K562 (cell line): ENCODE results near the gene CFAP73. TPM values are rescaled to one million over a fixed set of nuclear protein-coding genes. Genes with fewer than 3 reads are reported as not detected.

Experiments
- ATAC-seq: fragments of 200-7000 bp; cut with Tn5 transposase; 3 replicates; pipeline ENCODE4 v1.9.1; 2020; ENCODE audit warnings: moderate library complexity
- BruUV-seq: library from RNA; stranded (reverse); fragments of 400-500 nt; replicated peaks from 2 replicates; lab custom pipeline; 2021; lab: Mats Ljungman, UMichigan
- CTCF ChIA-PET: fragments of 300-600 bp; formaldehyde crosslinking; extraction: SDS; loops from one replicate; lab custom pipeline; 2021; ENCODE audit warnings: low intra/inter-chr PET ratio; lab: Yijun Ruan, JAX
- POLR2A ChIA-PET: fragments of 300-600, 350-650 bp; sonication (Branson Sonifier 250); formaldehyde crosslinking; extraction: SDS; loops from one replicate; lab custom pipeline; 2021; ENCODE audit warnings: antibody characterized with exemption, inconsistent platforms; lab: Yijun Ruan, JAX
- DNase-seq, 4 experiments: peaks; one replicate each; pipeline versions ENCODE4 v3.0.0 to v3.0.0-alpha.2; 2011 to 2018; ENCODE audit warnings: low spot score in 3 of 4, mixed read lengths in 3 of 4; ENCODE audit errors: extremely low read depth in 1 of 4
- FAIRE-seq: peaks from 2 replicates; lab custom pipeline; 2011; peaks lifted over from hg19 to GRCh38; lab: Jason Lieb, UNC
- H2AFZ ChIP-seq: 2 replicates; pipeline ENCODE4 v1.6.0; 2011; ENCODE audit warnings: low read depth, low read length, control low read depth, inconsistent platforms
- H3K27ac ChIP-seq: fragments of 200-600 bp; 3 replicates; pipeline ENCODE4 v1.8.0; 2011; ENCODE audit warnings: low read depth, mild to moderate bottlenecking, control low read depth, inconsistent platforms, low read length, moderate library complexity, mixed read lengths; ENCODE audit errors: extremely low read depth
- H3K27me3 ChIP-seq, 2 experiments: fragments of 300-600 bp in 1 of 2; 2 replicates in 1 of 2; 3 replicates in 1 of 2; pipeline versions ENCODE4 v1.6.0 to v1.8.0; 2011; ENCODE audit warnings: inconsistent platforms in 2 of 2, low read length in 2 of 2, mild to moderate bottlenecking in 1 of 2, mixed read lengths in 1 of 2, moderate library complexity in 1 of 2; ENCODE audit not compliant: control insufficient read depth in 2 of 2, insufficient read depth in 2 of 2
- H3K36me3 ChIP-seq: fragments of 300-600 bp; 3 replicates; pipeline ENCODE4 v1.8.0; 2011; ENCODE audit warnings: mild to moderate bottlenecking, low read length, inconsistent platforms; ENCODE audit not compliant: control insufficient read depth, insufficient read depth
- H3K4me1 ChIP-seq, 2 experiments: fragments of 200-600 bp in 1 of 2; replicated peaks in 1 of 2; 2 replicates in 1 of 2; 3 replicates in 1 of 2; pipeline versions ENCODE4 v1.5.1 to v1.8.0; 2011; ENCODE audit warnings: inconsistent platforms in 2 of 2, low read length in 2 of 2, mild to moderate bottlenecking in 1 of 2, mixed read lengths in 1 of 2, moderate library complexity in 1 of 2; ENCODE audit not compliant: control insufficient read depth in 2 of 2, insufficient read depth in 2 of 2
- H3K4me2 ChIP-seq: 2 replicates; pipeline ENCODE4 v1.6.1; 2011; ENCODE audit warnings: low read length, control low read depth, inconsistent platforms, mixed read lengths; ENCODE audit not compliant: insufficient read depth
- H3K4me3 ChIP-seq: fragments of 200-600 bp; sonication (generic), shearing (Covaris generic); 2 replicates; pipeline ENCODE4 v1.5.1; 2016; ENCODE audit warnings: control low read depth, inconsistent platforms
- H3K79me2 ChIP-seq: fragments of 200-600 bp; 3 replicates; pipeline ENCODE4 v1.8.0; 2011; ENCODE audit warnings: low read length, inconsistent platforms; ENCODE audit not compliant: control insufficient read depth, insufficient read depth
- H3K9ac ChIP-seq, 2 experiments: 2 replicates each; pipeline versions ENCODE4 v1.6.0 to v1.6.1; 2011; ENCODE audit warnings: low read depth in 2 of 2, low read length in 2 of 2, control low read depth in 1 of 2, inconsistent platforms in 1 of 2, mild to moderate bottlenecking in 1 of 2, mixed read lengths in 1 of 2; ENCODE audit not compliant: insufficient read depth in 1 of 2
- H3K9me1 ChIP-seq: one replicate; pipeline ENCODE4 v1.6.0; 2011; ENCODE audit warnings: inconsistent platforms, mild to moderate bottlenecking, low read length, moderate library complexity; ENCODE audit not compliant: control insufficient read depth, insufficient read depth
- H3K9me3 ChIP-seq: replicated peaks from 2 replicates; pipeline ENCODE4 v1.5.1; 2011; ENCODE audit warnings: low read depth, low read length, inconsistent platforms; ENCODE audit not compliant: control insufficient read depth, insufficient read depth
- H4K20me1 ChIP-seq: replicated peaks from 2 replicates; pipeline ENCODE4 v1.6.1; 2011; ENCODE audit warnings: low read length, inconsistent platforms, mixed read lengths; ENCODE audit not compliant: control insufficient read depth, insufficient read depth
- ATF3 ChIP-seq, 2 experiments: fragments of 450-650 bp in 1 of 2; sonication (generic) in 1 of 2; formaldehyde crosslinking in 1 of 2; IDR thresholded peaks in 1 of 2; conservative IDR thresholded peaks in 1 of 2; 2 replicates each; pipeline versions ENCODE4 v1.6.1 to v1.8.1; 2016 to 2023; ENCODE audit warnings: mild to moderate bottlenecking in 2 of 2, moderate library complexity in 2 of 2, inconsistent platforms in 1 of 2, missing genetic modification reagents in 1 of 2
- CEBPG ChIP-seq, 3 experiments: fragments of 200-800 bp in 1 of 3; sonication (Bioruptor generic) in 1 of 3; sonication (generic) in 1 of 3; formaldehyde crosslinking in 1 of 3; IDR thresholded peaks in 2 of 3; conservative IDR thresholded peaks in 1 of 3; 2 replicates each; pipeline versions ENCODE4 v1.6.1 to v1.8.0; 2016 to 2022; ENCODE audit warnings: missing compliant biosample characterization in 2 of 3, missing genetic modification characterization in 2 of 3, mild to moderate bottlenecking in 1 of 3, missing genetic modification reagents in 1 of 3
- ESRRA ChIP-seq: fragments of 450-650 bp; IDR thresholded peaks from 2 replicates; pipeline ENCODE4 v1.6.1; 2014; ENCODE audit warnings: low read depth, mild to moderate bottlenecking, moderate library complexity, borderline replicate concordance
- ZNF277 ChIP-seq: fragments of 250-450 bp; sonication (Bioruptor Pico); IDR thresholded peaks from 2 replicates; pipeline ENCODE4 v1.8.0; 2022; ENCODE audit warnings: inconsistent platforms, mild to moderate bottlenecking, moderate library complexity, borderline replicate concordance
- WGBS: fragments of 100-300 bp; shearing (Covaris generic); methylation state at CpG from one replicate; pipeline ENCODE4 v1.1.6; 2016; ENCODE audit warnings: low coverage, mixed read lengths; ENCODE audit not compliant: insufficient coverage; ENCODE audit errors: missing lambda C conversion rate; 5-methylcytosine and 5-hydroxymethylcytosine counted together
- in situ Hi-C: fragments of 300-500 bp; cut with MboI; formaldehyde crosslinking; loops from 4 replicates; pipeline ENCODE4 v1.15.0; 2018; ENCODE audit warnings: inconsistent platforms, mixed read lengths
- intact Hi-C: fragments of 100-400 bp; cut with micrococcal nuclease; formaldehyde crosslinking; loops from 2 replicates; pipeline ENCODE4 v1.14.2; 2022
- polyA plus RNA-seq, 8 experiments: library from polyadenylated mRNA; depleted of rRNA in 4 of 8; stranded (reverse) in 5 of 8; unstranded in 3 of 8; fragments of >200 nt; fragmentation: Nextera tagmentation in 2 of 8; fragmentation: Illumina TruSeq in 1 of 8; extraction: Ambion mirVana in 2 of 8; extraction: Trizol in 1 of 8; gene quantifications; 2 replicates each; pipeline versions ENCODE4 v1.2.1 to v1.2.3, GENCODE V29; 2011 to 2014; ENCODE audit warnings: inconsistent platforms in 1 of 8, missing spikeins in 1 of 8
- total RNA-seq, 7 experiments: library from RNA; depleted of rRNA in 6 of 7; stranded (reverse); fragments of >200 nt in 6 of 7; fragmentation: Illumina TruSeq in 2 of 7; extraction: Trizol in 2 of 7; gene quantifications; 2 replicates each; pipeline versions ENCODE4 v1.2.1 to v1.2.3, GENCODE V29; 2011 to 2021; ENCODE audit warnings: low replicate concordance in 1 of 7

CFAP73 gene
- total and polyA plus RNA-seq, 9 of the 15 experiments (the other 6 are each of a cell fraction or from before 2014, with no cell fraction given), result not detected

DNA sequence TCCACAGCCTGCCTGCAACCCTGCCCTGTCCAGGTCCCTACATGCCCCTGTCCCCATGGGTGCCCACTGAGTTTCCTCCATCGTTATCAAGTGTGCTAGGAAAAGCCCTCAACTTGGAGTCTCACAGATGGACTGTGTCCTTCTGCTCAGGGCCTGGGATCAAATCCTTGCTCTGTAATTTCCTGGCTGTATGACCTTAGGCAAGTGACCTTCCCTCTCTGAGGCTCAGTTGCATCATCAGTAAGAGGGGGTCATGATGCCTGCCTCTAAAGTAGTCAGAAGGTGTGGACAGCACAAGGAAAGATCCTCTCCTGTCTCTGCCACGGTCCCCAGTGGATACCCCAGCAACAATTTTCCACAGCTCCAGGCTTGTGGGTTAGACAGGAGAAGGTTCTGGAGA, 36.1 kb upstream of the CFAP73 start:
- FAIRE-seq, result no peak
- Histone ChIP-seq H3K27ac (no peak overlapping the region), H4K20me1 (peaks cover 13% of the 10 kb centered on the region; the same call in 1 of the 2 replicates), H3K9me3 (no peaks in the 10 kb centered on the region), H2AFZ (no peak overlapping the region), H3K79me2 (no peaks in the 10 kb centered on the region), H3K27me3 (peaks cover 31 to 60% of the 10 kb centered on the region in 2 experiments; a peak in 4 of 5 replicates), H3K4me2 (no peak overlapping the region), H3K9ac (no peak overlapping the region), H3K4me3 (no peak overlapping the region), H3K4me1 (peaks cover 0 to 21% of the 10 kb centered on the region in 2 experiments; a peak in 1 of 5 replicates), H3K36me3 (no peaks in the 10 kb centered on the region), H3K9me1 (peaks cover 2% of the 10 kb centered on the region)
- ATAC-seq, result no peak
- WGBS, result 0% methylated on average over 2 of the region's 2 CpGs
- no peak for DNase-seq
- CTCF ChIA-PET, result interaction anchor here (0.5 kb wide), 1 partner anchor 458 kb away, joined by 3 read pairs; no protein-coding TSS in a partner anchor
- peak; percentile 32; the same call in 1 of the 2 replicates for TF ChIP-seq ESRRA
- no peak for TF ChIP-seq CEBPG (CRISPR knock-in tag; IDR thresholded peaks at IDR 0.05)
- TF ChIP-seq CEBPG (tag; conservative IDR thresholded peaks at IDR 0.05 in 1 of 2, IDR thresholded peaks at IDR 0.05 in 1 of 2), result peak in 1 of 2 experiments; percentile 44; a peak in 2 of 4 replicates
- TF ChIP-seq ATF3 (IDR thresholded peaks at IDR 0.05), result peak; percentile 62
- TF ChIP-seq ATF3 (CRISPR knock-in tag; conservative IDR thresholded peaks at IDR 0.05), result no peak
- no peak for TF ChIP-seq ZNF277 (CRISPR knock-in tag)
- BruUV-seq, result no TSS peak
- POLR2A ChIA-PET, result interaction anchor here (0.6 kb wide), 1 partner anchor 151 kb away, joined by 3 read pairs; no protein-coding TSS in a partner anchor
- in situ Hi-C loops, result no loop called here
- intact Hi-C loops, result no loop called here
